GM12878 (cell line): ENCODE data around the gene AGAP1. TPM values are rescaled to one million over a fixed set of nuclear protein-coding genes. Genes with fewer than 3 reads are reported as not detected.

ENCODE experiments used
- ATAC-seq: fragments of 200-7000 bp; cut with Tn5 transposase; 3 replicates; pipeline ENCODE4 v1.9.1; 2020; ENCODE audit warnings: mild to moderate bottlenecking, moderate library complexity
- BruUV-seq: library from RNA; stranded (reverse); fragments of 400-500 nt; replicated peaks from 2 replicates; lab custom pipeline; 2021; lab: Mats Ljungman, UMichigan
- CTCF ChIA-PET: fragments of 300-600 bp; sonication (Branson Sonifier 250); formaldehyde crosslinking; extraction: SDS; loops from one replicate; lab custom pipeline; 2021; ENCODE audit warnings: inconsistent platforms; lab: Yijun Ruan, JAX
- POLR2A ChIA-PET: fragments of 350-600 bp; formaldehyde crosslinking; extraction: SDS; loops from one replicate; lab custom pipeline; 2021; ENCODE audit warnings: inconsistent platforms; lab: Charles Lee
- RAD21 ChIA-PET: fragments of 300-600 bp; sonication (Branson Sonifier 250); formaldehyde crosslinking; loops from one replicate; lab custom pipeline; 2023; ENCODE audit warnings: antibody characterized with exemption; ENCODE audit not compliant: unreplicated experiment; lab: Charles Lee
- SMC1A ChIA-PET: fragments of 300-600 bp; sonication (Branson Sonifier 250); formaldehyde crosslinking; loops from one replicate; lab custom pipeline; 2023; ENCODE audit not compliant: unreplicated experiment, uncharacterized antibody; lab: Charles Lee
- DNase-seq: peaks from one replicate; pipeline ENCODE4 v3.0.0-alpha.2; 2011; ENCODE audit warnings: low read depth, low spot score
- FAIRE-seq: peaks from 3 replicates; lab custom pipeline; 2011; peaks lifted over from hg19 to GRCh38; lab: Jason Lieb, UNC
- H2AFZ ChIP-seq: 2 replicates; pipeline ENCODE4 v1.6.0; 2011; ENCODE audit warnings: low read depth, low read length, control low read depth; ENCODE audit not compliant: control insufficient read depth
- H3K27ac ChIP-seq: 2 replicates; pipeline ENCODE4 v1.5.1; 2011; ENCODE audit warnings: control low read depth; ENCODE audit not compliant: control insufficient read depth, insufficient read depth
- H3K27me3 ChIP-seq, 2 experiments: replicated peaks in 1 of 2; 2 replicates each; pipeline versions ENCODE4 v1.6.0 to v1.6.1; 2011; ENCODE audit warnings: low read length in 1 of 2; ENCODE audit not compliant: control insufficient read depth in 2 of 2, insufficient read depth in 2 of 2
- H3K36me3 ChIP-seq, 2 experiments: 2 replicates each; pipeline ENCODE4 v1.5.1; 2011; ENCODE audit warnings: low read length in 1 of 2; ENCODE audit not compliant: control insufficient read depth in 2 of 2, insufficient read depth in 2 of 2
- H3K4me1 ChIP-seq: 2 replicates; pipeline ENCODE4 v1.6.1; 2011; ENCODE audit warnings: mild to moderate bottlenecking, low read length, moderate library complexity, mixed read lengths; ENCODE audit not compliant: control insufficient read depth, insufficient read depth
- H3K4me2 ChIP-seq: 2 replicates; pipeline ENCODE4 v1.6.0; 2011; ENCODE audit warnings: control low read depth; ENCODE audit not compliant: control insufficient read depth, insufficient read depth
- H3K4me3 ChIP-seq: fragments of 200-600 bp; sonication (generic); 2 replicates; pipeline ENCODE4 v1.5.1; 2016
- H3K79me2 ChIP-seq: 2 replicates; pipeline ENCODE4 v1.6.0; 2011; ENCODE audit warnings: low read length; ENCODE audit not compliant: control insufficient read depth, insufficient read depth
- H3K9ac ChIP-seq: 2 replicates; pipeline ENCODE4 v1.8.0; 2011; ENCODE audit warnings: low read length, control low read depth, mixed read lengths; ENCODE audit not compliant: control insufficient read depth, insufficient read depth
- H3K9me3 ChIP-seq: replicated peaks from 3 replicates; pipeline ENCODE4 v1.5.1; 2011; ENCODE audit warnings: mild to moderate bottlenecking, low read length; ENCODE audit not compliant: control insufficient read depth, insufficient read depth
- H4K20me1 ChIP-seq: 2 replicates; pipeline ENCODE4 v1.6.0; 2011; ENCODE audit not compliant: control insufficient read depth, insufficient read depth
- CBX3 ChIP-seq: fragments of 200-600 bp; sonication (generic); IDR thresholded peaks from 2 replicates; pipeline ENCODE4 v1.6.1; 2016; ENCODE audit warnings: low read depth, borderline replicate concordance
- CEBPB ChIP-seq, 2 experiments: fragments of 150-350 bp in 1 of 2; IDR thresholded peaks; 2 replicates each; pipeline ENCODE4 v1.6.1; 2012 to 2014; ENCODE audit warnings: low read depth in 2 of 2, low read length in 2 of 2, borderline replicate concordance in 1 of 2, inconsistent platforms in 1 of 2
- KDM1A ChIP-seq: fragments of 200-600 bp; sonication (generic); IDR thresholded peaks from 2 replicates; pipeline ENCODE4 v1.6.1; 2016; ENCODE audit warnings: borderline replicate concordance
- MTA2 ChIP-seq: fragments of 450-650 bp; IDR thresholded peaks from 2 replicates; pipeline ENCODE4 v1.6.1; 2016; ENCODE audit warnings: low read depth, mild to moderate bottlenecking, moderate library complexity
- NKRF ChIP-seq: fragments of 450-650 bp; conservative IDR thresholded peaks from 2 replicates; pipeline ENCODE4 v1.6.1; 2017; ENCODE audit warnings: mild to moderate bottlenecking, moderate library complexity
- SREBF2 ChIP-seq: IDR thresholded peaks from 2 replicates; pipeline ENCODE4 v1.6.1; 2012; ENCODE audit warnings: mild to moderate bottlenecking, low read length
- TCF12 ChIP-seq: IDR thresholded peaks from 2 replicates; pipeline ENCODE4 v1.6.1; 2011; ENCODE audit warnings: low read depth, mild to moderate bottlenecking, low read length
- ZBED1 ChIP-seq: IDR thresholded peaks from 2 replicates; pipeline ENCODE4 v1.6.1; 2016; ENCODE audit warnings: borderline replicate concordance
- ZNF384 ChIP-seq: IDR thresholded peaks from 2 replicates; pipeline ENCODE4 v1.6.1; 2012; ENCODE audit warnings: low read depth, mild to moderate bottlenecking, low read length, improper control_type of control experiment, borderline replicate concordance
- ZNF622 ChIP-seq: fragments of 450-650 bp; IDR thresholded peaks from 2 replicates; pipeline ENCODE4 v1.6.1; 2017; ENCODE audit warnings: mild to moderate bottlenecking, inconsistent platforms
- WGBS: methylation state at CpG from one replicate; pipeline ENCODE4 v1.1.6; 2016; ENCODE audit warnings: low lambda C conversion rate; ENCODE audit not compliant: insufficient replicate concordance, insufficient coverage; ENCODE audit errors: missing lambda C conversion rate; 5-methylcytosine and 5-hydroxymethylcytosine counted together
- in situ Hi-C: fragments of 300-500 bp; cut with MboI; formaldehyde crosslinking; loops from 9 replicates; pipeline ENCODE4 v1.14.3; 2018; ENCODE audit warnings: mixed read lengths
- intact Hi-C: fragments of 100-400 bp; cut with micrococcal nuclease; formaldehyde crosslinking; loops from one replicate; pipeline ENCODE4 v1.14.2; 2022; ENCODE audit not compliant: unreplicated experiment
- polyA plus RNA-seq, 11 experiments: library from polyadenylated mRNA; depleted of rRNA in 4 of 11; unstranded in 6 of 11; stranded (reverse) in 5 of 11; fragments of >200 nt; fragmentation: Nextera tagmentation in 4 of 11; fragmentation: Illumina TruSeq in 1 of 11; extraction: Ambion mirVana in 4 of 11; extraction: Trizol in 1 of 11; gene quantifications; 1 replicate in 1 of 11; 2 replicates in 10 of 11; pipeline versions ENCODE4 v1.2.1 to v1.2.3, GENCODE V29; 2011 to 2016; ENCODE audit warnings: inconsistent platforms in 2 of 11, missing spikeins in 2 of 11, low read depth in 1 of 11
- total RNA-seq, 4 experiments: library from RNA; depleted of rRNA in 3 of 4; stranded (reverse); fragments of >200 nt in 3 of 4; fragmentation: Illumina TruSeq in 1 of 4; extraction: Trizol in 1 of 4; gene quantifications; 2 replicates each; pipeline versions ENCODE4 v1.2.1 to v1.2.3, GENCODE V29; 2013 to 2021

The AGAP1 gene
- total and polyA plus RNA-seq, 10 of the 15 experiments (the other 5 are each of a cell fraction or from before 2014, with no cell fraction given), result 0.05 to 0.15 (median 0.06) TPM; not detected in 7

GRCh38 chr2:235608200-235608887 lies 114.5 kb downstream of the AGAP1 start:
- Histone ChIP-seq H3K4me3 (no peak overlapping the region), H4K20me1 (no peaks in the 10 kb centered on the region), H3K9ac (no peak overlapping the region), H2AFZ (no peak overlapping the region), H3K79me2 (no peaks in the 10 kb centered on the region), H3K9me3 (no peaks in the 10 kb centered on the region; the same call in 2 of the 3 replicates), H3K4me1 (no peaks in the 10 kb centered on the region), H3K27ac (no peak overlapping the region), H3K36me3 (no peaks in the 10 kb centered on the region), H3K4me2 (no peak overlapping the region), H3K27me3 (no peaks in the 10 kb centered on the region)
- POLR2A ChIA-PET, result no interaction called here
- DNase-seq (no peak), ATAC-seq (no peak), FAIRE-seq (no peak)
- in situ Hi-C loops, result no loop called here
- TF ChIP-seq ZBED1 (no peak), KDM1A (no peak), TCF12 (no peak), CEBPB (IDR thresholded peaks at IDR 0.05; ENCODE audit: borderline replicate concordance in 1 of 2, low read depth in 2 of 2, low read length in 2 of 2) (no peak), SREBF2 (no peak), NKRF (no peak), ZNF384 (no peak), ZNF622 (no peak), CBX3 (no peak), MTA2 (no peak)
- 12% methylated on average over 14 of the region's 14 CpGs for WGBS
- CTCF ChIA-PET, result interaction anchor here (0.8 to 1.6 kb wide), 2 partner anchors 14 to 138 kb away, joined by 3 to 4 read pairs; no protein-coding TSS in a partner anchor
- no TSS peak for BruUV-seq
- RAD21 ChIA-PET, result no interaction called here
- intact Hi-C loops, result no loop called here
- SMC1A ChIA-PET, result no interaction called here
